Measurements from ENCODE around the gene TMEM125.
A peak's percentile ranks its signal among the peaks of the same experiment; 100 is the strongest.

TMEM125 gene

DNA sequence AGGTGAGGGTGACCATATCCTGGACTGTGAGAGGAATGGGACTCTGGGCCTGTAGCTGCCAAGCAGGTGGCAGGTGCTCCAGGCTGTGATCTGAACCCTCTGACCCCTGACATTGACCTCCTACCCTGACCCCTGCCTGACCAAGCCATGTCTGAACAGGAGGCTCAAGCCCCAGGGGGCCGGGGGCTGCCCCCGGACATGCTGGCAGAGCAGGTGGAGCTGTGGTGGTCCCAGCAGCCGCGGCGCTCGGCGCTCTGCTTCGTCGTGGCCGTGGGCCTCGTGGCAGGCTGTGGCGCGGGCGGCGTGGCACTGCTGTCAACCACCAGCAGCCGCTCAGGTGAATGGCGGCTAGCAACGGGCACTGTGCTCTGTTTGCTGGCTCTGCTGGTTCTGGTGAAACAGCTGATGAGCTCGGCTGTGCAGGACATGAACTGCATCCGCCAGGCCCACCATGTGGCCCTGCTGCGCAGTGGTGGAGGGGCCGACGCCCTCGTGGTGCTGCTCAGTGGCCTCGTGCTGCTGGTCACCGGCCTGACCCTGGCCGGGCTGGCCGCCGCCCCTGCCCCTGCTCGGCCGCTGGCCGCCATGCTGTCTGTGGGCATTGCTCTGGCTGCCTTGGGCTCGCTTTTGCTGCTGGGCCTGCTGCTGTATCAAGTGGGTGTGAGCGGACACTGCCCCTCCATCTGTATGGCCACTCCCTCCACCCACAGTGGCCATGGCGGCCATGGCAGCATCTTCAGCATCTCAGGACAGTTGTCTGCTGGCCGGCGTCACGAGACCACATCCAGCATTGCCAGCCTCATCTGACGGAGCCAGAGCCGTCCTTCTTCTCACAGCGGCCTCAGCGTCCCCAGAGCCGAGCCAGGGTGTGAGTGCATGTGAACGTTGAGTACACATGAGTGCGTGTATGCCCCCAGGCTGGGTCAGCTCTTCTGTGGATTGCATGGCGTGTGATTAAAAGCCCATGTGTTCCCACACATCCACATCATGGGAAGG, 3.1 kb downstream of the TMEM125 start:
- H3K27ac ChIP-seq, result peak overlapping the region in 5 of 21 experiments; percentile 12 to 57 (median 42)

DNA sequence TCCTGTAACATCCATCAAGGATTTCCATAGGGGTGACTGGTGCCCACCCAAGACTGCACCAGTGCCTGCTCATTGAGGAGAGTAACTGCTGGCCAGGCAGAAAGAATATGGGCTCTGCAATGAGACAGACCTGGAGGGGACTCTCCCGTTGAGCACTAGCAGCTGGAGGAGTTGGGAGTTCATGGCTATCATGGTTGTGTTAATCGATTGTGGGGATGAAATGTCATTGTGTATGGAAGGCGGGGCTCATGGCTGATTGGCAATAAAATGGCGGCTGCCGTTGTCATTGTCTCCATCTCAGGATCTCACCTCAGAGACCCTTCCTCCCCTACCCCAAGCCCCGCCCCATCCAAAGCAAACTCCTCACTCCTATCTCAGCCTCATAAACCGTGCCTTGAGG, 3.9 kb downstream of the TMEM125 start:
- Histone ChIP-seq H3K4me3 (no peak overlapping the region), H3K27ac (peak overlapping the region in 4 of 21 experiments; percentile 3 to 51 (median 44))

More for the DNA sequence above, 3.1 kb downstream of the TMEM125 start:
- no peak overlapping the region for H3K4me3 ChIP-seq

DNA sequence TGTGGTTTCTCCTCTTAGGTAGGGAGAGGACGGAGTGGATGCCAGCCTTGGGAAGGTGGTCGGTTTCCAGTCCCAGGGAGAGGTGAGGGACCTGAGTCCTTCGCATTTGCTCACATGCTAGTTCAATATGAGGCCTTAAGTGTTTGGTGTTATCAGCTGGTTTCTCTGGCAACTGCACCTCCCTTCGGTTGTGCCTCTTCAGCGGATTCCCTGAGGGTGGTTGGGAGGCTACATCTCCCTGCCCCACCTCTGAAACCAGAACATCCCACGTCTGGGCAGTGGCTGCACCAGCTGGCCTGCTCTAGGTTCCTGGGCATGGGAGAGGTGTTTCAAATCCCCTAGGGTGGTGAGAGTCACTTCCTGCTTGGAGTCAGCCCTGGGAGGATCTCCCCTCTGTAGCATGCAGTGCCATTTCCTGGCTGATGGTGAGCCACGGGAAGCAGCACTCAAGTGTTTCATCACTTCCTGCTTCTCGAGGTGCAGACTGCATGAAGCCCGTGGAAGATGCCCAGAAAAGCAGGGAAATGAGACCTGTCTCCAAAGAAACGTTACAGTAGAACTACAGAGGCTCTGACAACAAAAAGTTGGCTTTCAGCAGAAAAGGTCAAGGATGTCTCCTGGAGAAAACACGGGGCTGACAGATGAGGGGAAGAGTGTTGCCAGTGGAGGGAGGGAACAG, 4.5 kb downstream of the TMEM125 start:
- peak overlapping the region in 6 of 21 experiments; percentile 0 to 51 (median 43) for H3K27ac ChIP-seq
- H3K4me3 ChIP-seq, result no peak overlapping the region

DNA sequence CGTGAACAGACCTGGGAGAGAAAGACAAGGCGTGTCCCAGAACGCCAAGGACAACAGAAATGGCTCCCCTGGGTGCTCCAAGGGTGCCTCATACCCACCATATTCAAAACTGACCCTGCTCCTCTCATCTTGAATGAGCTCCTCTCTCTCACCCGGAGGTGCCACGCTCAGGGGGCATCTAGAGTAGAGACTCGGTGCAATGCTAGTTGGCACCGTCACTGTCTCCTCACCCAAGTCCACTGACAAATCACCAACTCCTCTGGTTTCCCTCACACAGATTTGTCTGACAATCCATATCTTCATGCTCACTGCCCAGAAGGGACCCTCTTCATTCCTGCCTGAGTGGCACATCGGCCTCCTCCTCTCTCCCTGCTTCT, 5.0 kb downstream of the TMEM125 start:
- H3K4me3 ChIP-seq, result no peak overlapping the region
- peak overlapping the region in 6 of 21 experiments; percentile 0 to 51 (median 43) for H3K27ac ChIP-seq

- no peak overlapping the region for H3K27ac ChIP-seq
These were observed 6.2 kb downstream of the TMEM125 start for GRCh38 chr1:43275826-43276620.

GRCh38 chr1:43276673-43277072, 6.9 kb downstream of the TMEM125 start:
- Histone ChIP-seq H3K27ac (no peak overlapping the region), H3K4me3 (no peak overlapping the region)

More at GRCh38 chr1:43275826-43276620, 6.2 kb downstream of the TMEM125 start:
- H3K4me3 ChIP-seq, result no peak overlapping the region

DNA sequence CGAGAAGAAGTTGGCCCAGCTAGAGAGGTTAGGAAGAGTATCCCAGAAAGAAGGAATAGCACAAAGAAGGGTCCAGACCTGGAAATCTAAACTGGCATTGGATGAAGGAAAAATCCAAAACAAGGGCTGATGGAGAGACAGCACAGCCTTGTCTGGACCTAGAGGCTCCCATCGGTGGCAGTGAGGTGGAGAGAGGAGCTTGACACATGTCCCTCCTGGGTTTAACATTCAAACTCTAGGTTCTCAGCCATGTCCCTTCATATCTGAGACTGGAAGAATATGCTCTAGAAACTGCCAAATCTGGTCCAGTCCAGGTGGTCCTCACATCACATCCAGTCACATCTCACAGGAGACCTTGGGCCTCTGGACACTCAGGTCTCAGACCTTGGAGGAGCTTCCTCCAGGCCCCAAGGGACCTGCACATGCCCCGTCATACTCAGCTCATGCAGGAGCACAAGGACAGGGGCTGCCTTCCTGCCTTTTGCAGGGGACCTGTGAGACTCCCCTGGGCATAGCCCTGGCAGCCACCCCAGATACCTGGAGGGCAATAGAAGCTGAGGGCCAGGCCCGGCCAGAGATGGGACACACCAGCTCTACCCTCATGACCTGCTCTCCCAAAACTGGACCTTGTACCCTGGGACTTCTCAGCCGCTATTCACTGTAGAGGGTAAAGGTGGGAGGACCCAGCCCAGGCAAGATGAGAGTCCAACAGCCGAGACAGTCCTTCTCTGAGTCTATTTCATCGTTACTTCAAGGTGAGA, 7.5 kb downstream of the TMEM125 start:
- H3K27ac ChIP-seq, result no peak overlapping the region
- H3K4me3 ChIP-seq, result no peak overlapping the region

DNA sequence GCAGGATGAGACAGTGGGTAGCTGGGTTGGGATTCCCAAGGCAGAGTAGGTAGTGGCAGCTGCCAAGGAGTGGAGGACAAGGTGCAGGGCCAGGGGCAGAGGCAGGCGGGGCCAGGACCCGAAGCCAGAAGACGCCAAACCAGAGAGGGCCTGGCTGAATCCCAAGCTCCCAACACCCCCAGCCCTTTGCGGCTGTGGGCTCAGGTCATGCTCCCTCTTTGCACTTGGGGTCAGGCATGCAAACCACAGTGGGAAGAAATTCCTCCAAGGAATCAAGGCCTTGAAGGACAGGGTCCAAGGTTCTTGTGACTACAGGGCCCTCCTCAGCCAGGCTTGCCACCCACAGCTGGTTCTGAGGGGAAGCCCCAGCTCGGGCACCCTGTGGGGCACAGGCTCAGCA, 9.4 kb downstream of the TMEM125 start:
- H3K4me3 ChIP-seq, result no peak overlapping the region
- H3K27ac ChIP-seq, result no peak overlapping the region

- Histone ChIP-seq H3K4me3 (no peak overlapping the region), H3K27ac (no peak overlapping the region)
These were observed 9.9 kb downstream of the TMEM125 start for GRCh38 chr1:43279666-43280065.

DNA sequence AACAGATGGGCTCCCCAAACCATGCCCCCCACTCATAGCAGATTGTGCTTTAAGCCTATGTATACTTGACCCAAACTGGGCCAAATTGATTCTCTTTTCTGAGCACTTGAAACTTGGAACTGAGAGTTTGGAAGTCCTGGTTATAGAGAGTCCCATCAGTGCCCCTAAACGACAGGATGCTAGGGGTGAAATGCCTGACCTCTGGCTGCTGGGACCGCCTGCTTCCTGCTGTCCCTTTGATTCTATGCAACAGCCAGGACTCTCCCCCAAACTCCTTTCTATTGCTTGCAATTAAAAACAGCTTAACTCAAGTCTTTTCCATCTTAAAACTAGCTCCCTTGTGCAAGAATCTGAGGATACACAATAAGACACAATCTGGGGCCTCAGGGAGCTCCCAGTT, 10.9 kb downstream of the TMEM125 start:
- Histone ChIP-seq H3K4me3 (no peak overlapping the region), H3K27ac (no peak overlapping the region)

- Histone ChIP-seq H3K4me3 (no peak overlapping the region), H3K27ac (no peak overlapping the region)
These were observed 12.7 kb downstream of the TMEM125 start for GRCh38 chr1:43282220-43283195.

GRCh38 chr1:43284065-43284464, 14.3 kb downstream of the TMEM125 start:
- Histone ChIP-seq H3K27ac (peak overlapping the region in 4 of 21 experiments; percentile 29 to 64 (median 62)), H3K4me3 (no peak overlapping the region)

DNA sequence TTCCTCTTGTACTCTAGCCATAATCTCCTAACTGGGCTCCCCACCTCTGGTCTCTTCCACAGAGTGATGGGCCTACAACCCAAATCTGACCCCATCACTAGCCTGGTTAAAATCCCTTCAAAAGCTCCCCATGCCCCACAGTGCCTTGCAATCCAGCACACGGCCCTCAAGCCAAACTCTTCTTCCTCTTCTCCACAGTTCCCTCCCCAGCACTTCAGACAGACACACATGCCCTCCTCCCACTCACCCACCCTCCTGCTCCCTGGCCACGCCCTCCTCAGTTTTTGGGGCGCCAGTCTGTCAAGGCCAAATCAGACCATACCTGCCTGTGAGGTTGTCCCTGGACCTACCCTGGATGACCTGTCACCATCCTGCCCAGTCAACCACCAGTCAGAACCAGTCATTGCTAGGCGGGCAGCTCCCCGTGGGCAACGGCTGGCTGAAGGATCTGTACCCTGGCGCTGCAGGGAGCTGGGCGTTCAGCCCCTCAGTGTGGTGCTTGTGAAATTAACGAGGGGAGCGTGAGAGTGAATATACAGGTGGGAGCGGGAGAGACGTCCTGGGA, 14.8 kb downstream of the TMEM125 start:
- Histone ChIP-seq H3K27ac (peak overlapping the region in 9 of 21 experiments; percentile 6 to 68 (median 48)), H3K4me3 (peak overlapping the region in 6 of 7 experiments; percentile 2 to 39 (median 30))

- H3K4me3 ChIP-seq, result peak within 1 kb of the TSS in 6 of 7 experiments; percentile 2 to 39 (median 30)
- H3K27ac ChIP-seq, result peak within 1 kb of the TSS in 10 of 21 experiments; percentile 6 to 68 (median 47)
These were observed 15.6 kb downstream of the TMEM125 start, which contains the start of gene C1orf210 for GRCh38 chr1:43285269-43285990. C1orf210 (minus strand) TSS chr1:43285581; CDS start chr1:43283270, 2,311 bp downstream.

DNA sequence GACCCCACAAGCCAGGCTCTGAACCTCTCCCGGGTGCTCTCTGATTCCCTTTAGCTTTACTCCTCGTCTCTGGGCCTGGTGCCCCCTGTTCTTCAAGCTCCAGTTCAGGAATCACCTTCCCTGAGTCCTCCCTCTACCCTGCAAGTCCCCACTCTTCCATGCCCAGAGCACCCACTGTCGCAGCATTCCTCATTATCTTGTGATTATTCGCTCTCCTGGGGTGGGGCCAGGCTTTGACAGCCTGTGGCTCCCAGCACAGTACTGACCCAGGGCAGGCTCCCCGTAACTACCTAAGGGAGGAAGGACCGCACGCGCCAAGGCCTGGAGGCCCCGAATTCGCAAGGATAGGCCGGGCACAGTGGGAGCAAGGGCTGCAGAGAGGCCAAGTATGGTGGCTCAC, 16.3 kb downstream of the TMEM125 start:
- Histone ChIP-seq H3K27ac (peak overlapping the region in 3 of 21 experiments; percentile 18 to 48 (median 21)), H3K4me3 (no peak overlapping the region)

- Histone ChIP-seq H3K27ac (no peak overlapping the region), H3K4me3 (no peak overlapping the region)
These were observed 16.8 kb downstream of the TMEM125 start for GRCh38 chr1:43286533-43286932.
